ENCODE measurements around the gene E2F3. TPM values are rescaled to one million over a fixed set of nuclear protein-coding genes. Genes with fewer than 3 reads are reported as not detected.
"Not testable (repeated sequence)": the region's sequence is repeated elsewhere in the genome, so short reads cannot be mapped to it uniquely, and the experiment has no call there.

E2F3 gene
- total RNA-seq, 1 experiment from 2014 or later, result 7.6 TPM

- no peak for DNase-seq (ENCODE audit: low read depth)
These were observed 32.2 kb downstream of the E2F3 start for GRCh38 chr6:20433929-20434328.

DNA sequence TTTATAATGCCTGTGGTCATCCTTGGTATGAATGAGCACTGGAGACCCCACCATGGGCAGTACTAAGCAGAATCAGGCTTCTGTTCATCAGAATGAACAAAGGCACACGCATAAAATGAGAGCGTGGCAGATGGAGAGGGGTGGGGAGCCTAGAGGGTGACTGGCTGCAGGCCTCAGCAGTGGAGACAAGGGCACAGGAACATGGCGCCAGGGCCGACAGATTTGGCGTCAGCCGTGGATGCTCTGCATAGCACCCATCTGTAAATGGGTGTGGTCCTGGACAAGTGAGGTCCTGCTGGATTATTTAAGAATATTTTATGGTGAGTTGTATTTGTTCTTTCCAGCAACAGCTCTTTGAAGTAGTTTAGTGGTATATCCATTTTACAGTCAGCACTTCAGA is 33.1 kb downstream of the E2F3 start:
- no peak for DNase-seq (ENCODE audit: low read depth)

- no peak for DNase-seq (ENCODE audit: low read depth)
These were observed 35.0 kb downstream of the E2F3 start for GRCh38 chr6:20436719-20437118.

- DNase-seq (ENCODE audit: low read depth), result no peak
These were observed 36.0 kb downstream of the E2F3 start for GRCh38 chr6:20437639-20438038.

DNA sequence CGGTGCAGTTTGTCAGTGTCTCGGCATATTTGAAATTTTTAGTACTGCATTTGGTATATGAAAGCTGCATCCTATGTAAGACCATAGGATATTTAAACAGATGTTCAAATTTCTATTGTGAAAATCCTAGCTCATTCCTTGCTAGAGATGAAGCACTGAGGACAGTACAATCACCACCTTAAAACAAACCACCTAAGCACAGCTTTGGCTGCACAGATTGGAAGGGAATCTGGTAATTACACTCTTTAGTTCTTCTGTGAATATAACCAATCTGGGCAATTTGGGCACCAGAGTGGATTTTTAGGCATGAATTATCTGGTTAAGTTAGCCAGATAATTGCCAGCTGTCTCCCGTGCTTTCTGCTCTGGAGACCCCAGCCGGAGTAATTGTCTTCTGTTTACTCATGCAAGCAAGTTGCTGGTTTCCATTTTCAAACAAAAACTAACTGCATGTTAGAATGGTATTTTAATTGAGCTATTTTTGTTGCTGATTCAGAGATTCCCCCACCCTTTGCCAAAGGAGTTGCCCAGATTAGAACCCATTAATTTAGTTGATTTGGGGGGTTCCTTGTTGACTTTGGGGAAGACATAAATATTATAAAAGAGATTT is 36.9 kb downstream of the E2F3 start:
- DNase-seq (ENCODE audit: low read depth), result no peak

DNA sequence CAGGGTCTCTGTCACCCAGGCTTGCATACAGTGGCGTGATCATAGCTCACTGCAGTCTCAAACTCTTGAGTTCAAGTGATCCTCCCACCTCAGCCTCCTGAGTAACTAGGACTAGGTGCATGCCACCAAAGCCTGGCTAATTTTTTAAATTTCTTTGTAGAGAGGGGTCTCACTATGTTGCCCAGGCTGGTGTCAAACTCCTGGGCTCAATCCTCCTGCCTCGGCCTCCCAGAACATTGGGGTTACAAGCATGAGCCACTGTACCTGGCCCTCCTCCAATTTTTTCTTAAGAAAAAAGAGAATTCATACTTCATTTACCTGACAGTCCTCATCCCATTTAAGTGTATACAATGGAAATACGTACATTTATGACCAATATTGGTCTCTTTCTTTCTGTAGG is 37.9 kb downstream of the E2F3 start:
- DNase-seq (ENCODE audit: low read depth), result no peak

GRCh38 chr6:20440296-20440695 is 38.6 kb downstream of the E2F3 start:
- no peak for DNase-seq (ENCODE audit: low read depth)

DNA sequence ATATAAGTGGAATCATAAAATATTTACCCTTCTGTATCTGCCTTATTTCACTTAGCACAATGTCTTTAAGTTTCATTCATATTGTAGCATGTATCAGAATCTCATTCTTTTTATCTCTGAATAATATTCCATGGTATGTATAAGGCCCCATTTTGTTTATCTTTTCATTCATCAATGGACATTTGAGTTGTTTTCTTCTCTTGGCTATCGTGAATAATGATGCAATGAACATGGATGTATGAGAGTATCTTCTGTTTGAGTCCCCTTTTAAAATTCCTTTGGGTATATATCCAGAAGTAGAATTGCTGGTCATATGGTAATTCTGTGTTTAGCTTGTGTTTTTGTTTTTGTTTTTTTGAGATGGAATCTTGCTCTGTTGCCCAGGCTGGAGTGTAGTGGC is 39.6 kb downstream of the E2F3 start:
- no peak for DNase-seq (ENCODE audit: low read depth)

DNA sequence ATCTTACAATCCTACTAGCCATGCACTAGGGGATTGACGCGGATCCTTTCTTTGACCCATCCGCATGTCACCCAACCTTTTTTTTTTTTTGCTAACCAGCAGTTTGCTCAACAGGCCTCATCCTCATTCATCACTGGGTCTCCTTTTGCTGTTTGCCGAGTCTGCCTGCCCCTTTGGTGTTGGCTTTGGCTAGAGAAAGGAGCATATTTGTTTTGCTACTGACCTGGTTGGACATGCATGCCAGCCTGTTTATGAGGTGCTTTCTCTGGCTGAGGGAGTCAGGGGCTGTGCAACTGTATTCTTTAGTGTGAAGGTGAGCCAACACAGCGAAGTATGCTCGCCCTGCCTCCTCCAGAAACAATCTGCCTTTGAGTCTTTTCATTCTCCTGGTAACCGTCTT is 40.2 kb downstream of the E2F3 start:
- DNase-seq (ENCODE audit: low read depth), result no peak

DNA sequence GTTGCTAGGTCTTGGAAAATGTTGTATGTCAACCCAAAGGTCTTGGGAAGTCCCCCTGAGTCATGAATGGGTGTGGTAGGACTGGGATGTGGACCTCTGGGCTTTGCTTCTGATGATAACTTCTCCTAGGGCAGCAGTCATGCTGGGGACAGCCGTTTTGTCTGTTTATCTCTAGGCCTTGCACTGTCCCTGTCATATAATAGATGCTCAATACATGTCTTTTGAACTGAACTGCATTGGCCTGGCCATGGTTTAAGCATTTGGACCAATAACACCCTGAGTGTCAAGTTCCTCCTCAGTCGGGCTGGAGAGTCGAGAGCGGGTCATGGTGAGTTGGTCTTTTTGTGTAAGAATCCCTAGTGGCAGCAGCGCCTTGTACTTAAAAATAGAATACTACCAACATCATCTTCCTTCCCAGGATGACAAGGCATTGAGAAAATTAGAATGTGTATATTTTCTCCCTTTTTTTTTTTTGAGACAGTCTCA is 43.1 kb downstream of the E2F3 start:
- no peak for DNase-seq (ENCODE audit: low read depth)

DNA sequence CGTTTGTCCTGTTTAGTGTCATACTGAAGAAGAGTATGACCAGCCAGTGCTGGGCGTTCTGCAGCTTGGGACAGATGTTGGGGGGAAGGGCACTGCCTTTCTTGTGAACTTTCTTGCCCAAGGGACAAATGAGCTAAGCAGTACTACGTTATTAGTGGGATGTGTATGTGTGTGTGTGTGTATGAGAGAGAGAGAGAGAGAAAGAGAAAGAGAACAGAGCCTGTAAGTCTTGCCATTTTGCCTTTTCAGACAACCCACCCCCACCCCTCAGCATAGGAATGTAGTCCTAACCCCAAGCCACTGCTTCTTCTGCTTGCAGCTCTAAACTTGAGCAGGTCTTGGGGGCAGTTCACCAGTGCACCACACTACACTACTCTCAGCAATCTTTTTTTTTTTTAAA is 45.5 kb downstream of the E2F3 start:
- peak; percentile 19 for DNase-seq (ENCODE audit: low read depth)

GRCh38 chr6:20447581-20448132 is 46.0 kb downstream of the E2F3 start:
- DNase-seq (ENCODE audit: low read depth), result no peak

- no peak for DNase-seq (ENCODE audit: low read depth)
These were observed 47.1 kb downstream of the E2F3 start for GRCh38 chr6:20448828-20449227.

- DNase-seq (ENCODE audit: low read depth), result no peak
These were observed 52.6 kb downstream of the E2F3 start for GRCh38 chr6:20454204-20454824.

DNA sequence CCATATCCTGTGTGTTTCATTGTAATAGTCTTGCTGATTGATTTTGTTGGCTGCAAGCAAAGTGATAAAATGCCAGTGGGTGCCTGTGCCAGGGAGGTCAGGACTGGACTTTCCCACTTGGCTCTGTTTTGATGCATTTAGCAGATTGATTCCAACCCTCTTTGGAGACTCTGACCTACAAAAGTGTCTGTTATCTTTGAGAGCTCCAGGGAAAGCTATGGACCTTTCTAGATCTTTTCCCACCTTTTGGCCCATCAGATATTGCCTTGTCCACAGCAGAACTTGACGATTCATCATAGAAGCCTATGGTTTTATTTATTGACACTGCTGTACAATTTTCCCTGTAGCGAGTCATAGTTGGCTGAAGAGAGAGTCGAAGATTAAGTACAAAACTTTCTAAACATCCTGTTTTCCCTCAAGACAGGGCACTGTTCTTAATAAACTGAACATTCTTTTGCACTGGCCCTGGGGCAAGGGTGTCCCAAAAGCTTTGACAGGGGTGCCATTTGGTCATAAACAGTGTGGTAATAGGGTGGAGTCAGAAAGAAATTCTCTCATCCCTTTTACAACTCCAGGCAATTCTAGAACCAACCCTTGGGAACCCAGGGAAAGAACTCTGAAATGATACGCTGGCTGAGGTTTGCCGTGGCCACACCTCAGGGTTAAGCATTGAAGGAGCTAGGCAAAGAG is 53.7 kb downstream of the E2F3 start:
- DNase-seq (ENCODE audit: low read depth), result peak; percentile 53

DNA sequence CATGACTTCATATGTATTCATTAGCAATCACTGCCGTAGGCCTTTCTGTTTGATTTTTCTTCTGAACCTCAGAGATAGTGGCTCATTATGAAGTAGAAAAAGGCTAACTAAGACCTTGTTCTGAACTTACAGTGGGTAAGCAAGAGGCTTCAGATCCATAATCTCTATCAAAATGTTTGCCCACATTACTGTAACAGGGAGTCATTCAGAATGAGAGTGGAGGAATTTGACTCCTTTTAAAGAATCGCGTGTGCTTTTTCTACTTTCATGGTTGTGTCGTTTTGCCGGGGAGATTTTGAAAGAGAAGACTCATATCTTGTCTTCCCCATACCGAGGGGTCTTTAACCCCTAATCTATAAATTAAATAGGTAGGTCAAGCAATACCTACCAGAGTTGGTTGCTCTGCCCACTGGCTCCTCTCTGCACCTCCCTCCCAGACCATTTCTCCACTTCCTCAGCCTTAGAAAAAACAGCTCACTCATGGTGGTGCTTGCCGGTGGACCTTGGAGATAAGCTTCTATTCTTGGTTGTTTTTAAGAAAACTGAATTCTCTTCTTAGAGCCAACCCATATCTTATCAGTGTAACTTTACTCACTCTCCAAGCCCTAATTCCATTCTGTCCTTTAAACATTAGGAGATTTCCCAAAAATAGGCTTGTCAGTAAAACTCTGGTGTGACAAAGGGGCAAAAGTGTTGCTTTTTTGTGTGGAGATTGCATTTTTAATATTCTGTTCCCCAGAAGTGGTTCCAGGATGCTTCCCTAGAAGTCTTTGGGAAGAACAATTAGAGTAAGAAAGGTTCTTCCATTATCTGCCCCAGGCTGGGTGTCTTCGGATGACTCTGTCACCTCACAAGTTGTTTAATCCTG is 56.6 kb downstream of the E2F3 start:
- no peak for DNase-seq (ENCODE audit: low read depth)

DNA sequence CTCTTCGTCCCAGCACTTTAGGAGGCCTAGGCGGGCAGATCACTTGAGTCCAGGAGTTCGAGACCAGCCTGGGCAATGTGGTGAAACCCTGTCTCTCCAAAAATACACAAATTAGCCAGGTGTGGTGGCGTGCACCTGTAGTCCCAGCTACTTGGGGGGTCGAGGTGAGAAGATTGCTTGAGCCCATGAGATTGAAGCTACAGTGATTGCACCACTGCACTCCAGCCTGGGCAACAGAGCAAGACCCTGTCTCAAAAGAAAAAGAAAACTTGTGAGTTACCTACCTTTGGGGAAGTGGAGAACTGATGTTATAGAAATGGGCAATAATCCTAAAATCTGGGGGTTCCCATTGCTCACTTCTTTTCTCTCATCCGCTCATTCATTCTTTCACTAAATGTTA is 58.0 kb downstream of the E2F3 start:
- DNase-seq (ENCODE audit: low read depth), result no peak

DNA sequence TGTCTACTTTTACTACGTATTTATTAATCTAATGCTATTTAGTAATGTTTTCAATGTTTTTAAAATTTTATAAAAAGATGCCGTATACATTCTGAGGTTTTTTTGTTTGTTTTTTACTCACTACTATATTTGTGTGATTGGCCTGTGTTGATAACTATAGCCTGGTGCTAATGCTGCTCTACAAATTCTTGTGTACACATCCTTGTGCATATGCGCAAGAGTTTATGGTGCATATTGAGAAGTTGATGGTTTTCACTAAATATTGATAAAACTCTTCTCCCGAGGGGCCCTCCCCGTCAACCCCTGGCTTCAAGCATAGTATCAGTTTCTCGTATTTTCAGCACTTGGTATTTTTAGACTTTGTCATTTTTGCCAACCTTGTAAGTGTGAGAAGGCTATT is 59.9 kb downstream of the E2F3 start:
- DNase-seq (ENCODE audit: low read depth), result no peak

DNA sequence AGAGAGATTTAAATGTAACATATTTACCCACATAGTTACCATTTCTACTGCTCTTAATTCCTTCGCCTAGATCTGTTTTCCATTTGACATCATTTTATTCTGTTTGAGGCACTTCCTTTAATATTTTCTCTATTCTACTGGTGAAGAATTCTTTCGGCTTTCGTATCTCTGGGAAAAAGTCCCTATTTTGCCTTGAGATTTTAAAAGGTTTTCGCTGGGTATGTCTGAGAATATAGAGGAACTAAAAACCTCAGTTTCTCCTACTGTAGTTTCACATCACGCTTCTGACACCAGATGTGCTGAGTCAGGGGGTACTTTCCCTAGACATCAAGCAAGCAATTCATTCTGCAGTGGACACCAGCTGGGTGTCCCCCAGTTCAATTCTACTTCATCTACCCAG is 61.7 kb downstream of the E2F3 start:
- DNase-seq (ENCODE audit: low read depth), result no peak

GRCh38 chr6:20464041-20464440 is 62.4 kb downstream of the E2F3 start:
- DNase-seq (ENCODE audit: low read depth), result no peak

- DNase-seq (ENCODE audit: low read depth), result no peak
These were observed 63.2 kb downstream of the E2F3 start for GRCh38 chr6:20464847-20465246.

- not testable (repeated sequence) for DNase-seq (ENCODE audit: low read depth)
These were observed 63.9 kb downstream of the E2F3 start for GRCh38 chr6:20465616-20466015.
